ENCODE data around the gene ITPRID1.

DNA sequence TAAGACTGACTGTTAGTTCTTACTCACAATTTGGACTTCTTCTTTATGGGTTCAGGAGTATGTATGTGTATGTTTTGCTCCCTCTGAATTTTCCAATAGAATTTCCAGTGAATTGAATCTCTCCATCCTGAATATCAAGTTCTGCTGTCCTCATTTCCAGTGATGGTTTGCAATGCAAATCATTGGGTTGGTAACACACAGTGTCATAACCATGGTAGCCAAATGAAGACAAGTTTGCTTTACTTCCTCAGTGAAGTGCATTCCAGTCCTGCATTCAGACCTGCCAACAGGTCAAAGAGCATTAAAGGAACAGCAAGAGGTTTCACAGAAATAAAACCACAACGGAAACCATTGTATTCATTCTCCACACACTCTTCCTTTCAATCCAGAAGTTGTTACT is 15.2 kb downstream of the ITPRID1 start:
- TF ChIP-seq EZH2 (IDR thresholded peaks at IDR 0.05; ENCODE audit: insufficient read depth, poor library complexity, severe bottlenecking) (no peak), EZH2phosphoT487 (IDR thresholded peaks at IDR 0.05; ENCODE audit: insufficient read depth, low read depth) (no peak)

Data from GM23248 (cell line).